Choroid plexus epithelial cell (primary cell): ENCODE data around the gene LIN52.

Experiments
- DNase-seq: peaks from one replicate; pipeline ENCODE4 v3.0.0-alpha.2; 2010; ENCODE audit warnings: low read depth
- H3K4me3 ChIP-seq: 2 replicates; pipeline ENCODE4 v1.5.1; 2011; ENCODE audit warnings: low read depth, mild to moderate bottlenecking, control low read depth, low read length, moderate library complexity
- TF ChIP-seq, protein P1 (sequence below): conservative IDR thresholded peaks from 2 replicates; pipeline ENCODE4 v1.5.1; 2011; ENCODE audit warnings: low read depth, mild to moderate bottlenecking, control low read depth, inconsistent platforms, low read length, moderate library complexity

Gene LIN52

DNA sequence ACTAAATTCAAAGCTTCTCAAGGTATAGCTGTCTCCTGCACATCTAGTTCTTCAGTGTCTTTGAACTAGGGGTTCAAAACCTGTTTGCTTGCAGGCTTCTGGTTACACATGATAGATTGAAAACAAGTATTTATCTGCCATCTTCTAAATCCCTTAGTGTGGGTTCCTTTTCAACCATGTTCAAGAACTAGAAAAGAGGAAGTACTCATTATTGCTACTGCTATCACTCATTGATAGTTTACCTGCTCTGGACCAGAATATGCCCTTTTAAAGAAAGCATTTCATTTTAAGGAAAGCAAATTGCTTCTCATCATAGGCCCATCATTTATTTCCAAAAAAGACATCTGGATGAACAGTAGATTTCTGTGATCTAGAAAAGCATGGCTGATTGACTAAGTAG lies 117.4 kb downstream of the LIN52 start:
- no peak overlapping the region for H3K4me3 ChIP-seq
- TF ChIP-seq, protein P1, sequence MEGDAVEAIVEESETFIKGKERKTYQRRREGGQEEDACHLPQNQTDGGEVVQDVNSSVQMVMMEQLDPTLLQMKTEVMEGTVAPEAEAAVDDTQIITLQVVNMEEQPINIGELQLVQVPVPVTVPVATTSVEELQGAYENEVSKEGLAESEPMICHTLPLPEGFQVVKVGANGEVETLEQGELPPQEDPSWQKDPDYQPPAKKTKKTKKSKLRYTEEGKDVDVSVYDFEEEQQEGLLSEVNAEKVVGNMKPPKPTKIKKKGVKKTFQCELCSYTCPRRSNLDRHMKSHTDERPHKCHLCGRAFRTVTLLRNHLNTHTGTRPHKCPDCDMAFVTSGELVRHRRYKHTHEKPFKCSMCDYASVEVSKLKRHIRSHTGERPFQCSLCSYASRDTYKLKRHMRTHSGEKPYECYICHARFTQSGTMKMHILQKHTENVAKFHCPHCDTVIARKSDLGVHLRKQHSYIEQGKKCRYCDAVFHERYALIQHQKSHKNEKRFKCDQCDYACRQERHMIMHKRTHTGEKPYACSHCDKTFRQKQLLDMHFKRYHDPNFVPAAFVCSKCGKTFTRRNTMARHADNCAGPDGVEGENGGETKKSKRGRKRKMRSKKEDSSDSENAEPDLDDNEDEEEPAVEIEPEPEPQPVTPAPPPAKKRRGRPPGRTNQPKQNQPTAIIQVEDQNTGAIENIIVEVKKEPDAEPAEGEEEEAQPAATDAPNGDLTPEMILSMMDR: no peak
- no peak for DNase-seq

DNA sequence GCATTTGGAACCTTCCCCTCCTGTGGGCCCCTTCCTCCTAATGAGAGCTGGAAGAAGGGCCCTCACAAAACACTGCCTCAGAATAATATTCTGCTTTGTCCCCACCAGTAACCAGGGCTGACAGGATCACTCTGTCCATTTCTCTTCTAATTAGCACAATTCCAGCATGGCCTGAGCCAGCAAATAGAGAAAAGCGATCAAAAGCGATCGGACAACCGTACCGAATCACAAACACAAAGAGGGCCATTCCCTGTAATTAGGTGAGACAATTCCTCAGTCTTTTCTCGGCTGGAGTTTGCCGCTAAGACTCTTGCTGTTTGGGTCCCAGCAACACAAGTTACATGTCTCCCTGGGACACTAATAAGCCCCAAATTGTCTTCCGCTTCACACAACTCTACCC lies 118.9 kb downstream of the LIN52 start:
- TF ChIP-seq, protein P1: no peak
- no peak for DNase-seq
- no peak overlapping the region for H3K4me3 ChIP-seq

DNA sequence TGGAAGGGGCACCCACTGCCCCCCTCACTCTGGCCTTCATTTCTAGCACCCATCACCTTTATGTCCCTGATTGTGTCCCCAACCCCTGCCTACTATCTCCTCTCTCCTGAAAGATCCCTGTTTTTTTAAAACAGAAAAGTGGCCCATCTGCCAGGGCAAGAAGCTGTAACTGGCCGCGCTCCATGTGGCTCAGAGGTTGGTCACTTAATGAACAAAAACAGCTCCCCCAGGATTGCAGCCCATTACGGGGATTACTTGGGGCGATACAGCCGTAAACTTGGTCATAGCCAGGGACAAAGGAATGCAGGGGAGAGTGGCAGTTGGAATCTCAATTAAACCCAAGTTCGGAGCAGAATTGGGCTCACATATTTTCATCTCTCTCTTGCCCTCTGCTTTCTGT lies 119.7 kb downstream of the LIN52 start:
- TF ChIP-seq, protein P1: no peak
- no peak for DNase-seq
- H3K4me3 ChIP-seq: no peak overlapping the region

DNA sequence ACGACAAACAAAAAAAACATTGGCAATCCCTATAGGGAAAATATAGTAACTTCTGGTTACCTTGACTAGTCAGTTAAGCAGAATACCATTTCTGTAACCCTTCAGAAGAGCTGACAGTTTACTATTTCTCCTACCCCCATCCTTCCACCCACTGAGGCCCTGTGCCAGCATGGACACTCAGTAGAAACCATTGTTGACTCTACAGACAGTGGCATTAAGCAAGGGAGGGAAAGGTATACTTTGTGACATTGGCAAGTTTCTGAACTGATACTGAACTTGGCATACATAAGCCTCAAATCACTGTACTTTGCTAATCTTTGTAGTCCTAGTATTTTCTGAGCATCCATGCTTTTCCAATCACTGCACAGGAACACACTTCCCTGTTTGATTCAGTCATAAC lies 121.1 kb downstream of the LIN52 start:
- DNase-seq: no peak
- H3K4me3 ChIP-seq: no peak overlapping the region
- TF ChIP-seq, protein P1: no peak

DNA sequence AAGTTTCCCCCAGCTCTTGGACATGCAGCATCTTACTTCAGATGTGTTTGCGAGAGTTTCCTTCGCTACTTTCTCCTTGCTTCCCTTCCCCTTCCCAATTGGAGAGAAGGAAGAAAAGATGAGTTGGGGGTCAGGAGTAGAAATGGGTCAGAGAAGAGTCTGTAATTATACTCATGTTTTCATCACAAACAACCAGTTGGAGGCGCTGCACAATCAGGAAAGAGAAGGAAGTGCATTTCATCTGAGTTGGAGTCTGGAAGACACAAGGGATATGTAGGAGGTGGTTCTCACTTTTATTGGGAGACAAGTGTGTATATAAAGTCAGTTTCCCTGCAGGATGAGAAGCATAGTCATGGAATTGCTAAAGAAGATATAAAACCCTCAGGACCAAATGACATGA lies 123.2 kb downstream of the LIN52 start:
- H3K4me3 ChIP-seq: no peak overlapping the region
- DNase-seq: no peak
- TF ChIP-seq, protein P1: peak; percentile 15

DNA sequence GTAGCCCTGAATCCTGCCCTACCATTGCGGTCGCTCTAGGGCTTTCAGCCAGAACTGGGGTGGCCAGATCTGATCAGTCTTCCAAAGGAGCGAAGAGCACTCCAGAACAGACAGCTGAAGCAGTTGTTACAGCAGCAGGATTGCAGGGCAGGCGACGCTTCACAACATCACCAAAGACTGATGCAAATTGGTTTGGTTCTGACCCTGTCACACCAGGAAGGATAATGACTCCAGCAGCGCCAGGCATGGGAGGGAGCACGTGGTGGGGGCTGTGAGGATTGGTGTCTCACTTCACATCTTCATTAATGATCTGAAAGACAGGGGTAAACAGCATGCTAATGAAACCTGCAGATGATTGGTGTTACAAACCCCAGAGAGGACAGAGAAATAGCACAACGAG lies 123.9 kb downstream of the LIN52 start:
- TF ChIP-seq, protein P1: no peak
- no peak overlapping the region for H3K4me3 ChIP-seq
- DNase-seq: no peak

DNA sequence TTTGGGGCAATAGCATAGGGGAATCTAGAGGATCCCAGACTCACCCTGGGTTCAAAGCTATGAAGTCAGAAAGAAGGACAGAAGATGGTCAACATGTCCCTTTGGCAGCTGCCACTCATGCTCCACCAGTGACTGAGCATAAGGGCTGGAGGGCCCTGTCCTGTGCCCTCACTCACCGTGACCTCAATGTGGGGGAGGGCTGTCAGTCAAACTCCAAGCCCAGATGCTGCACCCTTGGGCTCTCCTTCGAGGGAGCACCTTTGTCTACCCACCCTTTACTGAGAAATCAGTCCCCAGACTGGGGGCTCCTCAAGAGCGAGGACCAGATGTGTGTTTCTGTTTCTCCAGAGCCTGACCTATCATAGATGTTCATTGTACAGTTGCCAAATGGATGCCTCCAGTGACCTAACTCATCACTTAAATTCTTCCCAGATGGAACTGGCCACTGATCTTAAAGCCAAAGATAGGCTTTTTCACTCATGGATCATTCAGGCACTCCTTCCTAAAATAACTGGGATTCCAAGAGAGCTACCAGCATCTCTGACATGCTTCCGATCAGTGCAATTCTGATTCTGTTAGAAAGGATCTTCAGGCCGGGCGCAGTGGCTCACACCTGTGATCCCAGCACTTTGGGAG lies 127.3 kb downstream of the LIN52 start:
- no peak for DNase-seq
- TF ChIP-seq, protein P1: no peak
- H3K4me3 ChIP-seq: no peak overlapping the region
